HS-5 (cell line): ENCODE measurements around the gene SMARCA4.
A peak's percentile ranks its signal among the peaks of the same experiment; 100 is the strongest.
"Not testable (repeated sequence)": the region's sequence is repeated elsewhere in the genome, so short reads cannot be mapped to it uniquely, and the experiment has no call there.

Source experiments
- DNase-seq: peaks from one replicate; pipeline ENCODE4 v3.0.0-alpha.2; 2012; ENCODE audit warnings: low read depth

The SMARCA4 gene

DNA sequence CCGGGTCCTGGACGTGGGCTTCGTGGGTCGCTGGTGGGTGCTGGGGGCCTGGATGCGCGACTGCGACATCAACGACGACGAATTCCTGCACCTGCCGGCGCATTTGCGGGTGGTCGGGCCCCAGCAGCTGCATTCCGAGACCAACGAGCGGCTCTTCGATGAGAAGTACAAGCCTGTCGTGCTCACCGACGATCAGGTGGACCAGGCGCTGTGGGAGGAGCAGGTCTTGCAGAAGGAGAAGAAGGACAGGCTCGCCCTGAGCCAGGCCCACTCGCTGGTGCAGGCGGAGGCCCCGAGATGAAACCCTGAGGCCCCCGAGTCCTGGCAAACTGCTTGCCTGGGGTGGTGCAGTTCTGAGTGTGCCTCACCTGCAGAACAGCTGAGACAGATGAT, 31.4 kb upstream of the SMARCA4 start:
- DNase-seq, result no peak

DNA sequence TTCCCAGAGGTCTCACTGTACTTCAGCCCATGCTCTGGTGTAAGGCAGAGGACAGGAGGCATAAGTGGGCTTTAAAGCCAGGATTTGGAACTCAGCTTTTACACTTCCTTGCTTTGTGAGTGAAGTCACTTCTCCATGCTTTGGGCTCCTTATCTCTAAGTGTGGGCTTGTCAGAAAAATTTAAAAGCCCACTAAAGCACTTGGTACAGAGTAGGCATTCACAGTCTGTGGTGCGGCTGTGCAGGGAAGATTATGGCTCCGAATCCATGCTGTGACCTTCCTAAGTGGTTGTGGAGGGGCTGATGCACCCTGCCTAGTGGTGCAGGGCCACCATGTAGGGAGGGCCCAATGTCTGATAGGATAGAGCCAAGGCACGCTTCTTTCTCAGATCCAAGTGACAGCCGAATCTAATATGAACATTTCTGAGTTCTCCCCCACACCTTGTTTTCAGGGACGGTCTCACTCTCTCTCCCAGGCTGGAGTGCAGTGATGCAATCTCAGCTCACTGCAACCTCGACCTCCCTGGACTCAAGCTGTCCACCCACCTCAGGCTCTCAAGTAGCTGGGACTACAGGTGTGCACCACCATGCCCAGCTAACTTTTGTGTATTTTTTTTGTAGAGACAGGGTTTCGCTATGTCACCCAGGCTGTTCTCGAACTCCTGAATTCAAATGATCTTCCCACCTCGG, 25.3 kb upstream of the SMARCA4 start:
- no peak for DNase-seq

DNA sequence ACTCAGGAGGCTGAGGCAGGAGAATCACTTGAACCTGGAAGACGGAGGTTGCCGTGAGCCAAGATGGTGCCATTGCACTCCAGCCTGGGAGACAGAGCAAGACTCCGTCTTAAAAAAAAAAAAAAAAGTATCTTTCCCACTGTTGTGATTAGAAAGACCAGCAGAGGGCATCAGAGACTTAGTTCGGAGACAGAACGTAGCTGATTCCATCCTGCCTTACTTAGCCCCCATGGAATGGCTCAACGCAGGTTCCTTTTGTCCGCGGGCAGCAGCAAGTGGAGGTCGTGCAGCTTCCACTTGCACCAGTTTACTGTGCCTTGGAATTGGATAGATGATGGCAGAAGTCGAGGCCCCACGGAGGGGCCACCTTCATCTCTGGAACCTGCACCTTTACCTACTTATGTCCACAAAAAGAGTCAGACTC, 24.2 kb upstream of the SMARCA4 start:
- peak; percentile 69 for DNase-seq

DNA sequence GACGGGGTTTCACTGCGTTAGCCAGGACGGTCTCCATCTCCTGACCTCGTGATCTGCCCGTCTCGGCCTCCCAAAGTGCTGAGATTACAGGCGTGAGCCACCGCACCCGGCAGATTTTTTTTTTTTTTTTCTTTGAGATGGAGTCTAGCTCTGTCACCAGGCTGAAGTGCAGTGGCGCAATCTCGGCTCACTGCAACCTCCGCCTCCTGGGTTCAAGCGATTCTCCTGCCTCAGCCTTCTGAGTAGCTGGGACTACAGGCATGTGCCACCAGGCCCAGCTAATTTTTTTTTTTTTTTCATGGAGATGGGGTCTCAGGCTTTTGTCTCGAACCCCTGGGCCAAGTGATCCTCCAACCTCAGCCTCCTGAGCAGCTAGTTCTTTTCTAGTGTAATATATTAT, 19.2 kb upstream of the SMARCA4 start:
- DNase-seq, result not testable (repeated sequence)

DNA sequence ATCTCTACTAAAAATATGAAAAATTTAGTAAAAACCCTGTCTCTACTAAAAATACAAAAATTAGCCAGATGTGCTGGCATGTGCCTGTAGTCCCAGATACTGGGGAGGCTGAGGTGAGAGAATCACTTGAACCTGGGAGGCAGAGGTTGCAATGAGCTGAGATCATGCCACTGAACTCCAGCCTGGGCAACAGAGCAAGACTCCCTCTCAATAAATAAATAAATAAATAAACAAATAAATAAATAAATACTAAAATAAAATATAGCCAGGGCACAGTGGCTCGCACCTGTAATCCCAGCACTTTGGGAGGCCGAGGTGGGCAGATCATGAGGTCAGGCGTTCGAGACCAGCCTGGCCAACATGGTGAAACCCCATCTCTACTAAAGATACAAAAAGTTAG, 17.4 kb upstream of the SMARCA4 start:
- not testable (repeated sequence) for DNase-seq

DNA sequence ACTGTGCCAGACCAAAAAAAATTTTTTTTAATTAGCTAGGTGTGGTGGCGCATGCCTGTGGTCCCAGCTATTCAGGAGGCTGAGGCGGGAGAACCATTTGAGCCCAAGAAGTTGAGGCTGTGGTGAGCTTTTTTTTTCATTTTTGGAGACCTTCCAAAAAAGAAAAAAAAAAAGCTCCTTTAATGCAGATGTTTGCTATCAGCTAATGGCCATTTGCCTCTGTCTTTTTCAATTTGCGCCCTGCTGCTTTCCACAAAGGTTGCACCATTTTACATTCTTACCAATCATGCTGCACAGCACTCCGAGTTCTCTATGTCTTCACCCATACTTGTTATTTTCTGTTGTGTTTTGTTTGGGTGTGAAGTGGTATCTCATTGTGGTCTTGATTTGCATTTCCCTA, 15.6 kb upstream of the SMARCA4 start:
- DNase-seq, result no peak

DNA sequence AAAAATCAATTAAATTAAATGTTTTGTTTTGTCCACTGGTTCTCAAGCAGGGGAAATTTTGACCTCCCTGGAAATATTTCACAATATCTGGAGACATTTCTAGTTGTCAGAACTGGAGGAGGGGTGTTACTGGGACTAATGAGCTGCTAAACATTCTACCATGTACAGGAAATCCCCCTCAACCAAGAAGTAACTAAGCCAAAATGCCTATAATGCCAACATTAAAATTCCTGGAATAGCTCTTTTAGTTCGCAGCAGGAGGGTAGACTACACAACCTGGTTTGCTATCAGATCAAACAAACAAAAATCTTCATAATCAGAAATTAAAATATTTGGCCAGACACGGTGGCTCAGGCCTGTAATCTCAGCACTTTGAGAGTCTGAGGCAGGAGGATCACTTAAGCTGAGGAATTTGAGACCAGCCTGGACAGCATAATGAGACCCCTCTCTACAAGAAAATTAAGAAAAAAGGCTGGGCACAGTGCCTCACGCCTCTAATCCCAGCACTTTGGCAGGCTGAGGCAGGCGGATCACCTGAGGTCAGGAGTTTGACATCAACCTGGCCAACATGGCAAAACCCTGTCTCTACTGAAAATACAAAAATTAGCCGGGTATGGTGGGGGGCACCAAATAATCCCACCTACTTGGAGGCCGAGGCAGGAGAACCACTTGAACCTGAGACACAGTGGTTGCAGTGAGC, 13.7 kb upstream of the SMARCA4 start:
- DNase-seq, result no peak

- no peak for DNase-seq
These were observed 8.0 kb upstream of the SMARCA4 start for GRCh38 chr19:10952809-10953208.

DNA sequence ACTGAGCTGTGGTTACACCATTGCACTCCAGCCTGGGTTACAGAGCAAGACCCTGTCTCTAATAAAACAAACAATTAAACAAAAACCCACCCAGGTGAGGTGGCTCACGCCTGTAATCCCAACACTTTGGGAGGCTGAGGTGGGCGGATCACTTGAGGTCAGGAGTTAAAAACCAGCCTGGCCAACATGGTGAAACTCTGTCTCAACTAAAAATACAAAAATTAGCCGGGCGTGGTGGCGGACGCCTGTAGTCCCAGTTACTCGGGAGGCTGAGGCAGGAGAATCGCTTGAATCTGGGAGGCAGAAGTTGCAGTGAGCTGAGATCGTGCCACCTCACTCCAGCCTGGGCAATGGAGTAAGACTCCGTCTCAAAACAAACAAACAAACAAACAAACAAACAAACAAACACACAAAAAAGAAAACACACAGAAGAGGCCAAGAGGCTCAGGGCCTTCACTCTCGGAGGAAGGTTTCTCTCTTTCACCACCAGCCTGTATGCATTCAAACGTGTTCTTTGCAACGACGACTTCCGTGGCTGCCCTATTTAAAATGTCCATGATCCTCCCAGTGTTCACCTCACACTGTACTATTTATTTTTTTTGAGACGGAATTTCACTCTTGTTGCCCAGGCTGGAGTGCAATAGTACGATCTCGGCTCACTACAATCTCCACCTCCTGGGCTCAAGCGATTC, 1.4 kb upstream of the SMARCA4 start:
- DNase-seq, result not testable (repeated sequence)

- no peak for DNase-seq
These were observed 437 bp downstream of the SMARCA4 start for GRCh38 chr19:10961073-10961860.

DNA sequence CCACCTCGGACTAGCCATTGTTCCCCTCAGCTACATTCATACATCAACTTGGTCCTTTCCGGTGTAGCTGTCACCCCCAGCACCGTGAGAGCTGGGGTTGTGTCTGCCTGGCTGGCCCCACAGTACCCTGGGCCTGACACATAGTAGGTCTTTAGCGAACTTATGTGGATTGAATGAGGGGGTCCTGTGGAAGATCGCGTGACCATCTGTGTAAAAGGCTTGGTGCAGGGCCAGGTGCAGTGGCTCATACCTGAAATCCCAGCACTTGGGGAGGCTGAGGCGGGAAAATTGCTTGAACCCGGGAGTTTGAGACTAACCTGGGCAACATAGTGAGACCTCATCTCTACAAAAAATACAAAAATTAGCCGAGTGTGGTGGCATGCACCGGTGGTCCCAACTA, 2.0 kb downstream of the SMARCA4 start:
- no peak for DNase-seq

DNA sequence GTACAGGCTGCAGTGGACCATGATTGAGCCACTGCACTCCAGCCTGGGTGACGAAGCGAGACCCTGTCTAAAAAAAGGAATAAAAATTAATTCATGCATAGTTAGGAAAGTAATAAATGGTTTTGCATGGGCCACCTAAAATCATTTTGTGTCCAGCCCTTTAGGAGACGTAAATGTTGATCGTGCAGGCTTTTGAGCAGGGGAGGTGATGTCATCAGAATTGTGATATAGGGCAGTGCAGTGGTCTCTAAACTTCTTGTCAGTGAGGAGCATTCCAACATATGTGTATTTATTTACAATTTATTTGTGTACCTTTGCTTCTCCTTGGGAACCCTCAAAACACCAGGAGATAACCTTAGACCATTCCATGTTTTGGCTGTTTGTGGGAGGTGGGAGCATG, 3.0 kb downstream of the SMARCA4 start:
- no peak for DNase-seq

DNA sequence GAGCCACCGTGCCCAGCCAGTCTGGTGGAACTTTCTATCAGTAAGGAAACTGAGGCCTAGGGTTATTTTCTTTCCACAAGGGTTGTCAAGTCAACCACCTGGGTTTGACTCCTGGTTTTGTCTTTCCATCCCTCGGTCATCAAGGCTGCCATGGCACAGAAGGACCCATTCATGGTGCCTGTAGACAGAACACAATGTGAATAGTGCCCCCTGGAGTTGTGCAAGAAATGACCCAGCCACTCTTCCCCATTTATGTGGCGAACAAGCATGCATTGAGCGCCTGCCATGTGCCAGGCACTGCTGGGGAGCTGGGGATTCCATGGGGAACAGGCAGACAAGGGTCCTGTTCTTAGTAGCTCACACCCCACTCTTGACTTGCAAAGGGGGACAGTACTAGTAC, 4.1 kb downstream of the SMARCA4 start:
- DNase-seq, result no peak

DNA sequence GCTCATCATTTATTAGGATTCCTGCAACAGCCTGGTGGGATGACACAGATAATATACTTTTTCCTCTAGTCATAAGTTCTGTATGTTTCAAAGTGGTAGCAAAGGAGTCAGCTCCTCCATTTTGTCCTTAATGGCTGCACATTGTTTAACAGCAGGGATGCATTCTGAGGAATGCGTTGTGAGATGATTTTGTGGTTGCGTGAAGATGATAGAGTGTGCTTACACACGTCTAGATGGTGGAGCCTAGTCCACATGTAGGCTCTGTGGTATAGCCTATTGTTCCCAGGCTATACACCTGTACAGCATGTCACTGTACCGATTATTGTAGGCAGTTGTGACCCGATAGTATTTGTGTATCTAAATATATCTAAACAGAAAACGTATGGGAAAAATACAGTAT, 4.6 kb downstream of the SMARCA4 start:
- no peak for DNase-seq

GRCh38 chr19:10966809-10967208, 6.0 kb downstream of the SMARCA4 start:
- no peak for DNase-seq

GRCh38 chr19:10968527-10969135, 7.8 kb downstream of the SMARCA4 start:
- DNase-seq, result no peak

DNA sequence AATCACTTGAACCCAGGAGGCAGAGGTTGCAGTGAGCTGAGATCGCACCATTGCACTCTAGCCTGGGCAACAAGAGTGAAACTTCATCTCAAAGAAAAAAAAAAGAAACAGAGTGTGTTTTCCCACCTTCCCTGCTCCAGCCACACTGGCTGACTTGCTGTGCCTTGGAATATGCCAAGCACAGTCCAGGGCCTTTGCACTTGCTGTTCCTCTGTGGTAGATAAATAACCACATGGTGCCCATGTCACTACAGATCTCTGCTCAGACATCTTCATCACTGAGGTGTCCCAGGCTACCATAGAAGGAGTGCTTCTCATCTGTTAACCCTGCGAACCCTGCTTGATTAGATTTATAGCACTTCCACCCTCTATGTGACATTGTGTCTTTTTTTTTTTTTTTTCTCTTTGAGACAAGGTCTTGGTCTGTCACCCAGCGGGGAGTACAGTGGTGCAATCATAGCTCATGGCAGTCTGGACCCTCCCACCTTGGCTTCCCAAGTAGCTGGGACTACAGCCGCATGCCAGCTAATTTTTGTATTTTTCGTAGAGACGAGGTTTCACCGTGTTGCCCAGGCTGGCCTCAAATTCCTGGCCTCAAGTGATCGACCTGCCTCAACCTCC, 10.4 kb downstream of the SMARCA4 start:
- no peak for DNase-seq

- no peak for DNase-seq
These were observed 14.7 kb downstream of the SMARCA4 start for GRCh38 chr19:10975374-10976130.

- no peak for DNase-seq
These were observed 15.5 kb downstream of the SMARCA4 start for GRCh38 chr19:10976131-10976892.

- no peak for DNase-seq
These were observed 16.9 kb downstream of the SMARCA4 start for GRCh38 chr19:10977742-10978092.
